22Rv1 (cell line): ENCODE results near the gene PLTP.

Experiments
- CTCF ChIP-seq: fragments of 450-650 bp; IDR thresholded peaks from 2 replicates; pipeline ENCODE4 v1.5.1; 2017; ENCODE audit warnings: mild to moderate bottlenecking
- ZFX ChIP-seq: fragments of 450-650 bp; IDR thresholded peaks from 2 replicates; pipeline ENCODE4 v1.6.1; 2017; ENCODE audit warnings: antibody characterized with exemption, borderline replicate concordance

- TF ChIP-seq CTCF (peak; percentile 13; the same call in 1 of the 2 replicates), ZFX (no peak)
Measured at GRCh38 chr20:45892049-45892825, 19.7 kb downstream of the PLTP start.
